Large intestine (tissue), 12 donors: ENCODE data around the gene ZCCHC8. TPM values are rescaled to one million over a fixed set of nuclear protein-coding genes. Genes with fewer than 3 reads are reported as not detected.
A peak's percentile ranks its signal among the peaks of the same experiment; 100 is the strongest.

Experiments used
- DNase-seq, 2 donors: peaks; one replicate each; pipeline versions ENCODE4 v3.0.0 to v3.0.0-alpha.2; 2013
- H3K27ac ChIP-seq: one replicate; pipeline ENCODE4 v1.5.1; 2013; ENCODE audit warnings: low read length
- H3K27me3 ChIP-seq: 2 replicates; pipeline ENCODE4 v1.6.1; 2013; ENCODE audit warnings: low read length; ENCODE audit not compliant: control insufficient read depth, insufficient read depth
- H3K36me3 ChIP-seq: 2 replicates; pipeline ENCODE4 v1.6.1; 2013; ENCODE audit warnings: low read length; ENCODE audit not compliant: control insufficient read depth, insufficient read depth
- H3K4me1 ChIP-seq: one replicate; pipeline ENCODE4 v1.6.1; 2013; ENCODE audit warnings: low read length; ENCODE audit not compliant: control insufficient read depth, insufficient read depth
- H3K4me3 ChIP-seq: one replicate; pipeline ENCODE4 v1.5.1; 2013; ENCODE audit warnings: low read length
- H3K9me3 ChIP-seq: one replicate; pipeline ENCODE4 v1.6.1; 2013; ENCODE audit warnings: mild to moderate bottlenecking, low read depth, low read length, moderate library complexity; ENCODE audit not compliant: control insufficient read depth
- WGBS: methylation state at CpG from one replicate; pipeline ENCODE4 v1.1.5; 2013; ENCODE audit warnings: low lambda C conversion rate; ENCODE audit not compliant: insufficient coverage; 5-methylcytosine and 5-hydroxymethylcytosine counted together
- long read RNA-seq, 11 donors: transcript quantifications; one replicate each; lab custom pipeline, GENCODE V29; 2026
- polyA plus RNA-seq: library from polyadenylated mRNA; unstranded; fragments of 120-200 nt; gene quantifications from one replicate; pipeline ENCODE4 v1.2.1, GENCODE V29; 2013

Gene ZCCHC8
- polyA plus RNA-seq: 36.0 TPM
- long read RNA-seq, donor 1: 0 reads
- long read RNA-seq, donor 2, partial matches to known transcripts: 0 of 3 reads
- long read RNA-seq, donor 2, other reads (novel, unspliced or antisense): 0 of 3 reads
- long read RNA-seq, donor 3: 0 reads
- long read RNA-seq, donor 4: 0 reads
- long read RNA-seq, donor 5: 0 reads
- long read RNA-seq, donor 6: 0 reads
- long read RNA-seq, donor 7, partial matches to known transcripts: 0 of 1 reads
- long read RNA-seq, donor 7, other reads (novel, unspliced or antisense): 0 of 1 reads
- long read RNA-seq, donor 8: 0 reads
- long read RNA-seq, donor 9, partial matches to known transcripts: 0 of 1 reads
- long read RNA-seq, donor 9, other reads (novel, unspliced or antisense): 0 of 1 reads
- long read RNA-seq, donor 10, partial matches to known transcripts: 0 of 1 reads
- long read RNA-seq, donor 10, other reads (novel, unspliced or antisense): 0 of 1 reads
- long read RNA-seq, donor 11, partial matches to known transcripts: 0 of 1 reads
- long read RNA-seq, donor 11, other reads (novel, unspliced or antisense): 0 of 1 reads

GRCh38 chr12:122500685-122501488 lies at the start of gene ZCCHC8:
TSS of gene ZCCHC8 (minus strand) at chr12:122500932. CDS start at chr12:122500840, 92 bp downstream.
- Histone ChIP-seq H3K27ac (peak within 1 kb of the TSS; percentile 96), H3K4me3 (peak within 1 kb of the TSS; percentile 91), H3K36me3 (peaks cover 34% of the 10 kb centered on the region), H3K27me3 (no peaks in the 10 kb centered on the region), H3K4me1 (peaks cover 5% of the 10 kb centered on the region), H3K9me3 (no peaks in the 10 kb centered on the region)
- 35% methylated on average over 2 of the region's 52 CpGs for WGBS
- peak; percentile 97 to 99 for DNase-seq

GRCh38 chr12:122547330-122547729 lies 46.6 kb upstream of the ZCCHC8 start:
- H3K27me3 ChIP-seq: no peaks in the 10 kb centered on the region
- H3K4me1 ChIP-seq: no peaks in the 10 kb centered on the region
- no CpG with 5 or more reads among the region's 5 CpGs for WGBS
- peaks cover 24% of the 10 kb centered on the region for H3K36me3 ChIP-seq
- no peaks in the 10 kb centered on the region for H3K9me3 ChIP-seq
- no peak overlapping the region for H3K27ac ChIP-seq
- no peak overlapping the region for H3K4me3 ChIP-seq
- no peak for DNase-seq

GRCh38 chr12:122545855-122546254 lies 45.1 kb upstream of the ZCCHC8 start:
- DNase-seq: no peak
- WGBS: no CpG with 5 or more reads among the region's 2 CpGs
- Histone ChIP-seq H3K9me3 (no peaks in the 10 kb centered on the region), H3K27ac (no peak overlapping the region), H3K27me3 (no peaks in the 10 kb centered on the region), H3K36me3 (peaks cover 15% of the 10 kb centered on the region), H3K4me3 (no peak overlapping the region), H3K4me1 (no peaks in the 10 kb centered on the region)

- 75% methylated on average over 1 of the region's 2 CpGs for WGBS
Measured at GRCh38 chr12:122544537-122544936, 43.8 kb upstream of the ZCCHC8 start.

GRCh38 chr12:122538496-122538895 lies 37.8 kb upstream of the ZCCHC8 start:
- H3K9me3 ChIP-seq: no peaks in the 10 kb centered on the region
- no peaks in the 10 kb centered on the region for H3K4me1 ChIP-seq
- H3K27me3 ChIP-seq: no peaks in the 10 kb centered on the region
- no CpG with 5 or more reads among the region's 5 CpGs for WGBS
- H3K36me3 ChIP-seq: peaks cover 25% of the 10 kb centered on the region
- H3K27ac ChIP-seq: no peak overlapping the region
- no peak overlapping the region for H3K4me3 ChIP-seq
- no peak for DNase-seq

More at GRCh38 chr12:122544537-122544936, 43.8 kb upstream of the ZCCHC8 start:
- Histone ChIP-seq H3K9me3 (no peaks in the 10 kb centered on the region), H3K4me1 (no peaks in the 10 kb centered on the region), H3K4me3 (no peak overlapping the region), H3K27ac (no peak overlapping the region), H3K36me3 (peaks cover 16% of the 10 kb centered on the region), H3K27me3 (no peaks in the 10 kb centered on the region)
- DNase-seq: no peak

GRCh38 chr12:122537021-122537420 lies 36.3 kb upstream of the ZCCHC8 start:
- Histone ChIP-seq H3K4me1 (no peaks in the 10 kb centered on the region), H3K27ac (no peak overlapping the region), H3K9me3 (no peaks in the 10 kb centered on the region), H3K27me3 (no peaks in the 10 kb centered on the region), H3K36me3 (peaks cover 23% of the 10 kb centered on the region), H3K4me3 (no peak overlapping the region)
- WGBS: 97% methylated on average over 4 of the region's 4 CpGs
- DNase-seq: no peak

GRCh38 chr12:122533856-122534255 lies 33.1 kb upstream of the ZCCHC8 start:
- Histone ChIP-seq H3K4me3 (no peak overlapping the region), H3K9me3 (no peaks in the 10 kb centered on the region), H3K36me3 (peaks cover 19% of the 10 kb centered on the region), H3K4me1 (no peaks in the 10 kb centered on the region), H3K27ac (no peak overlapping the region), H3K27me3 (no peaks in the 10 kb centered on the region)
- no peak for DNase-seq
- no CpG with 5 or more reads among the region's 2 CpGs for WGBS

- no peak for DNase-seq
- H3K36me3 ChIP-seq: peaks cover 4% of the 10 kb centered on the region
- WGBS: 100% methylated on average over 1 of the region's 6 CpGs
- no peaks in the 10 kb centered on the region for H3K27me3 ChIP-seq
- H3K4me1 ChIP-seq: no peaks in the 10 kb centered on the region
- H3K9me3 ChIP-seq: no peaks in the 10 kb centered on the region
- H3K27ac ChIP-seq: no peak overlapping the region
- no peak overlapping the region for H3K4me3 ChIP-seq
Measured at GRCh38 chr12:122528992-122529391, 28.3 kb upstream of the ZCCHC8 start.

GRCh38 chr12:122528582-122528981 lies 27.9 kb upstream of the ZCCHC8 start:
- Histone ChIP-seq H3K27ac (no peak overlapping the region), H3K4me3 (no peak overlapping the region), H3K9me3 (no peaks in the 10 kb centered on the region), H3K36me3 (peaks cover 2% of the 10 kb centered on the region), H3K4me1 (no peaks in the 10 kb centered on the region), H3K27me3 (no peaks in the 10 kb centered on the region)
- 100% methylated on average over 1 of the region's 7 CpGs for WGBS
- DNase-seq: no peak

GRCh38 chr12:122527478-122527944 lies 26.8 kb upstream of the ZCCHC8 start:
- peak; percentile 12 to 61 for DNase-seq

More at GRCh38 chr12:122527478-122527944, 26.8 kb upstream of the ZCCHC8 start:
- peaks cover 3% of the 10 kb centered on the region for H3K4me1 ChIP-seq
- peak overlapping the region; percentile 70 for H3K27ac ChIP-seq
- no peaks in the 10 kb centered on the region for H3K27me3 ChIP-seq
- no peaks in the 10 kb centered on the region for H3K9me3 ChIP-seq
- WGBS: 0% methylated on average over 6 of the region's 21 CpGs
- peak overlapping the region; percentile 89 for H3K4me3 ChIP-seq
- peaks cover 2% of the 10 kb centered on the region for H3K36me3 ChIP-seq
